ENCODE results near the gene RXFP4. TPM values are rescaled to one million over a fixed set of nuclear protein-coding genes. Genes with fewer than 3 reads are reported as not detected.
A peak's percentile ranks its signal among the peaks of the same experiment; 100 is the strongest.

Gene RXFP4
- polyA plus RNA-seq, 1 of the 3 experiments (the other 2 are of a cell fraction) = not detected

DNA sequence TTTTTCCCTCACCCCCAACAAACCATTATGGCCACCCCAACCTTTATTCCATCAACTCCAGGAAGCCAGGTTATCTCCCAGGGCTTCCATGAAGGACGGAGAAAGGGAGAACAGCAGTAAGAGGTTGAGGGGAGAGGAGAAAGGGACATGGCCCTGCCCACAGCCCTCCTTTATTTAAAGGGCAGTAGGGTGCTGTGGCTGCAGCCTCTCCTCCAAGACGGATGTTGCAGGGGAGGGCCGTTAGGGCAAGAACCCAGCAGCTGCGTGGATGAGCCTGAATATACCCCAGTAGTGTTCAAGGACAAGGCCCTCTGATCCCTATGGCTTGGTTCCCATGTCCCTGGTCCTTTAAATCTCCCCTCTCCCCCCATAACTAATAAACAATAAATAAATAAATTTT is 5.9 kb downstream of the RXFP4 start:
- no peaks in the 10 kb centered on the region for H3K9me3 ChIP-seq
- H3K36me3 ChIP-seq (replicated peaks in 1 of 2; ENCODE audit: control insufficient read depth in 1 of 2, insufficient read depth in 2 of 2, low read length in 1 of 2) = peaks cover 45 to 51% of the 10 kb centered on the region in 2 experiments
- H3F3A ChIP-seq (replicated peaks; ENCODE audit: insufficient read depth) = peaks cover 53% of the 10 kb centered on the region
- ChIA-PET POLR2A (interaction anchor here (1.0 kb wide), 1 partner anchor 73 kb away, joined by 3 read pairs; no protein-coding TSS in a partner anchor), CTCF (interaction anchor here (0.8 to 1.8 kb wide), 3 partner anchors 15 to 119 kb away, joined by 3 to 4 read pairs (median 3); no protein-coding TSS in a partner anchor)
- H3K4me3 ChIP-seq (ENCODE audit: low read depth in 2 of 2, low read length in 1 of 2) = no peak overlapping the region
- H3K27me3 ChIP-seq (ENCODE audit: insufficient read depth) = no peaks in the 10 kb centered on the region
- WGBS (ENCODE audit: low lambda C conversion rate) = 82% methylated on average over 4 of the region's 4 CpGs
- no peaks in the 10 kb centered on the region for H3K9me2 ChIP-seq
- H3K4me2 ChIP-seq = no peak overlapping the region
- no peaks in the 10 kb centered on the region for H3K79me2 ChIP-seq (ENCODE audit: insufficient read depth)
- no peaks in the 10 kb centered on the region for H4K20me1 ChIP-seq (ENCODE audit: insufficient read depth)
- no peak for DNase-seq
- H2AFZ ChIP-seq (ENCODE audit: low read depth) = no peak overlapping the region
- H3K4me1 ChIP-seq (ENCODE audit: control insufficient read depth in 1 of 2, insufficient read depth in 2 of 2, low read depth in 1 of 2, low read length in 1 of 2) = no peaks in the 10 kb centered on the region
- H3K27ac ChIP-seq (ENCODE audit: low read depth in 2 of 2, low read length in 1 of 2) = no peak overlapping the region
- TF ChIP-seq TAF1 (IDR thresholded peaks at IDR 0.05; ENCODE audit: borderline replicate concordance, low read depth, low read length) = no peak
- TF ChIP-seq SIN3A (IDR thresholded peaks at IDR 0.05; ENCODE audit: borderline replicate concordance, low read depth, low read length) = no peak
- TF ChIP-seq MEF2A (IDR thresholded peaks at IDR 0.05; ENCODE audit: borderline replicate concordance, low read depth) = no peak
- TF ChIP-seq, protein P1, sequence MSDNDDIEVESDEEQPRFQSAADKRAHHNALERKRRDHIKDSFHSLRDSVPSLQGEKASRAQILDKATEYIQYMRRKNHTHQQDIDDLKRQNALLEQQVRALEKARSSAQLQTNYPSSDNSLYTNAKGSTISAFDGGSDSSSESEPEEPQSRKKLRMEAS (IDR thresholded peaks at IDR 0.05; ENCODE audit: low read depth) = no peak
- no peak for TF ChIP-seq GABPA (IDR thresholded peaks at IDR 0.05; ENCODE audit: low read depth)
- no peak for TF ChIP-seq EP300 (IDR thresholded peaks at IDR 0.05; ENCODE audit: borderline replicate concordance in 1 of 2, low read depth in 1 of 2, low read length in 1 of 2)
- TF ChIP-seq SMC3 (IDR thresholded peaks at IDR 0.05; ENCODE audit: low read depth, low read length) = no peak
- no peak for TF ChIP-seq YY1 (IDR thresholded peaks at IDR 0.05; ENCODE audit: low read depth)
- TF ChIP-seq RAD21 (IDR thresholded peaks at IDR 0.05; ENCODE audit: low read length) = no peak
- TF ChIP-seq, protein P2, sequence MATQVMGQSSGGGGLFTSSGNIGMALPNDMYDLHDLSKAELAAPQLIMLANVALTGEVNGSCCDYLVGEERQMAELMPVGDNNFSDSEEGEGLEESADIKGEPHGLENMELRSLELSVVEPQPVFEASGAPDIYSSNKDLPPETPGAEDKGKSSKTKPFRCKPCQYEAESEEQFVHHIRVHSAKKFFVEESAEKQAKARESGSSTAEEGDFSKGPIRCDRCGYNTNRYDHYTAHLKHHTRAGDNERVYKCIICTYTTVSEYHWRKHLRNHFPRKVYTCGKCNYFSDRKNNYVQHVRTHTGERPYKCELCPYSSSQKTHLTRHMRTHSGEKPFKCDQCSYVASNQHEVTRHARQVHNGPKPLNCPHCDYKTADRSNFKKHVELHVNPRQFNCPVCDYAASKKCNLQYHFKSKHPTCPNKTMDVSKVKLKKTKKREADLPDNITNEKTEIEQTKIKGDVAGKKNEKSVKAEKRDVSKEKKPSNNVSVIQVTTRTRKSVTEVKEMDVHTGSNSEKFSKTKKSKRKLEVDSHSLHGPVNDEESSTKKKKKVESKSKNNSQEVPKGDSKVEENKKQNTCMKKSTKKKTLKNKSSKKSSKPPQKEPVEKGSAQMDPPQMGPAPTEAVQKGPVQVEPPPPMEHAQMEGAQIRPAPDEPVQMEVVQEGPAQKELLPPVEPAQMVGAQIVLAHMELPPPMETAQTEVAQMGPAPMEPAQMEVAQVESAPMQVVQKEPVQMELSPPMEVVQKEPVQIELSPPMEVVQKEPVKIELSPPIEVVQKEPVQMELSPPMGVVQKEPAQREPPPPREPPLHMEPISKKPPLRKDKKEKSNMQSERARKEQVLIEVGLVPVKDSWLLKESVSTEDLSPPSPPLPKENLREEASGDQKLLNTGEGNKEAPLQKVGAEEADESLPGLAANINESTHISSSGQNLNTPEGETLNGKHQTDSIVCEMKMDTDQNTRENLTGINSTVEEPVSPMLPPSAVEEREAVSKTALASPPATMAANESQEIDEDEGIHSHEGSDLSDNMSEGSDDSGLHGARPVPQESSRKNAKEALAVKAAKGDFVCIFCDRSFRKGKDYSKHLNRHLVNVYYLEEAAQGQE (IDR thresholded peaks at IDR 0.05; ENCODE audit: low read depth, low read length) = no peak
- TF ChIP-seq NRF1 (IDR thresholded peaks at IDR 0.05; ENCODE audit: low read depth, low read length) = no peak
- H3K9ac ChIP-seq = no peak overlapping the region

DNA sequence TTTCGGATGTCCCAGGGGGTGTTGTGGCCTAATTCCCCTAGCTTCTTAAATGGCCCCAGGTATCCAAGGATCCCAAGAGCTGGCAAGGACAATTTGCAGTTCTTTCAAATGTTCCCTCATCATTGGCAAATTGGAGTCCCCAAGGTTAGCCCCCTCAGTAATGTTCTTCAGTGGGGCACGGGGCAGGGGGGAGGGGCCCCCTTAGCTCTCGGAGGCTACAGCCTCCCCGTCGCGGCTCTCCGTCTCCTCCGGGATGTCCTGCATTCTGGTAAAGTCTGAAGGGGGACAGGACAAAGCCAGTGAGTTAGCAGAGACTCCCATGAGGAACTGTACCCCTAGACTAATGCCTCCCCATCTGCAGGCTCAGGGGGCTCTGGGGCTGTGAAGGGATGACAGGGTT is 6.3 kb downstream of the RXFP4 start:
- peaks cover 49 to 54% of the 10 kb centered on the region in 2 experiments for H3K36me3 ChIP-seq (replicated peaks in 1 of 2; ENCODE audit: control insufficient read depth in 1 of 2, insufficient read depth in 2 of 2, low read length in 1 of 2)
- no peak overlapping the region for H2AFZ ChIP-seq (ENCODE audit: low read depth)
- H3K4me2 ChIP-seq = no peak overlapping the region
- H3K4me1 ChIP-seq (ENCODE audit: control insufficient read depth in 1 of 2, insufficient read depth in 2 of 2, low read depth in 1 of 2, low read length in 1 of 2) = no peaks in the 10 kb centered on the region
- H4K20me1 ChIP-seq (ENCODE audit: insufficient read depth) = no peaks in the 10 kb centered on the region
- no peaks in the 10 kb centered on the region for H3K79me2 ChIP-seq (ENCODE audit: insufficient read depth)
- 96% methylated on average over 8 of the region's 8 CpGs for WGBS (ENCODE audit: low lambda C conversion rate)
- H3F3A ChIP-seq (replicated peaks; ENCODE audit: insufficient read depth) = peaks cover 53% of the 10 kb centered on the region
- CTCF ChIA-PET = interaction anchor here (0.8 to 1.8 kb wide), 3 partner anchors 15 to 118 kb away, joined by 3 to 4 read pairs (median 3); no protein-coding TSS in a partner anchor
- H3K27ac ChIP-seq (ENCODE audit: low read depth in 2 of 2, low read length in 1 of 2) = no peak overlapping the region
- no peaks in the 10 kb centered on the region for H3K9me3 ChIP-seq
- no peaks in the 10 kb centered on the region for H3K27me3 ChIP-seq (ENCODE audit: insufficient read depth)
- POLR2A ChIA-PET = interaction anchor here (1.0 kb wide), 1 partner anchor 72 kb away, joined by 3 read pairs; no protein-coding TSS in a partner anchor
- DNase-seq = peak; percentile 7
- H3K4me3 ChIP-seq (ENCODE audit: low read depth in 2 of 2, low read length in 1 of 2) = no peak overlapping the region
- H3K9ac ChIP-seq = no peak overlapping the region
- H3K9me2 ChIP-seq = no peaks in the 10 kb centered on the region
- TF ChIP-seq, protein P3, sequence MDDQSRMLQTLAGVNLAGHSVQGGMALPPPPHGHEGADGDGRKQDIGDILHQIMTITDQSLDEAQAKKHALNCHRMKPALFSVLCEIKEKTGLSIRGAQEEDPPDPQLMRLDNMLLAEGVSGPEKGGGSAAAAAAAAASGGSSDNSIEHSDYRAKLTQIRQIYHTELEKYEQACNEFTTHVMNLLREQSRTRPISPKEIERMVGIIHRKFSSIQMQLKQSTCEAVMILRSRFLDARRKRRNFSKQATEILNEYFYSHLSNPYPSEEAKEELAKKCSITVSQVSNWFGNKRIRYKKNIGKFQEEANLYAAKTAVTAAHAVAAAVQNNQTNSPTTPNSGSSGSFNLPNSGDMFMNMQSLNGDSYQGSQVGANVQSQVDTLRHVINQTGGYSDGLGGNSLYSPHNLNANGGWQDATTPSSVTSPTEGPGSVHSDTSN (IDR thresholded peaks at IDR 0.05) = no peak
- TF ChIP-seq TEAD4 (IDR thresholded peaks at IDR 0.05; ENCODE audit: borderline replicate concordance, insufficient read depth) (no peak), SIN3A (IDR thresholded peaks at IDR 0.05; ENCODE audit: borderline replicate concordance, low read depth, low read length) (no peak), EP300 (IDR thresholded peaks at IDR 0.05; ENCODE audit: borderline replicate concordance in 1 of 2, low read depth in 1 of 2, low read length in 1 of 2) (no peak), EZH2phosphoT487 (IDR thresholded peaks at IDR 0.05; ENCODE audit: borderline replicate concordance, low read depth) (no peak)
- TF ChIP-seq, protein P1 (IDR thresholded peaks at IDR 0.05; ENCODE audit: low read depth) = no peak
- TF ChIP-seq, protein P2 (IDR thresholded peaks at IDR 0.05; ENCODE audit: low read depth, low read length) = no peak
- TF ChIP-seq, protein P4, sequence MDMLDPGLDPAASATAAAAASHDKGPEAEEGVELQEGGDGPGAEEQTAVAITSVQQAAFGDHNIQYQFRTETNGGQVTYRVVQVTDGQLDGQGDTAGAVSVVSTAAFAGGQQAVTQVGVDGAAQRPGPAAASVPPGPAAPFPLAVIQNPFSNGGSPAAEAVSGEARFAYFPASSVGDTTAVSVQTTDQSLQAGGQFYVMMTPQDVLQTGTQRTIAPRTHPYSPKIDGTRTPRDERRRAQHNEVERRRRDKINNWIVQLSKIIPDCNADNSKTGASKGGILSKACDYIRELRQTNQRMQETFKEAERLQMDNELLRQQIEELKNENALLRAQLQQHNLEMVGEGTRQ (IDR thresholded peaks at IDR 0.05; ENCODE audit: borderline replicate concordance, low read depth, low read length) = no peak
